MCF 10A (cell line): ENCODE results near the gene KCNJ6. TPM values are rescaled to one million over a fixed set of nuclear protein-coding genes. Genes with fewer than 3 reads are reported as not detected.

Experiments
- BruUV-seq: library from RNA; stranded (reverse); fragments of 400-500 nt; replicated peaks from 2 replicates; lab custom pipeline; 2021; lab: Mats Ljungman, UMichigan
- CTCF ChIA-PET: fragments of 300-600 bp; sonication (Branson Sonifier 250); formaldehyde crosslinking; extraction: SDS; loops from one replicate; lab custom pipeline; 2021; ENCODE audit warnings: antibody characterized with exemption, inconsistent platforms; lab: Yijun Ruan, JAX
- POLR2A ChIA-PET: fragments of 300-600, 350-650 bp; sonication (Branson Sonifier 250); formaldehyde crosslinking; extraction: SDS; loops from one replicate; lab custom pipeline; 2020; ENCODE audit warnings: antibody characterized with exemption, inconsistent platforms; lab: Yijun Ruan, JAX
- DNase-seq: peaks from one replicate; pipeline ENCODE4 v3.0.0-alpha.2; 2018; ENCODE audit not compliant: unreplicated experiment
- H3K27ac Mint-ChIP-seq: one replicate; pipeline ENCODE4 v1.8.0; 2022; ENCODE audit warnings: mild to moderate bottlenecking, low read depth, mixed read lengths; ENCODE audit not compliant: unreplicated experiment
- H3K27me3 Mint-ChIP-seq: one replicate; pipeline ENCODE4 v1.8.0; 2022; ENCODE audit warnings: mixed read lengths; ENCODE audit not compliant: insufficient read depth, unreplicated experiment
- H3K36me3 Mint-ChIP-seq: one replicate; pipeline ENCODE4 v1.8.0; 2022; ENCODE audit warnings: mild to moderate bottlenecking, moderate library complexity, mixed read lengths; ENCODE audit not compliant: insufficient read depth, unreplicated experiment
- H3K4me1 Mint-ChIP-seq: one replicate; pipeline ENCODE4 v1.8.0; 2022; ENCODE audit warnings: mixed read lengths; ENCODE audit not compliant: insufficient read depth, unreplicated experiment
- H3K4me3 Mint-ChIP-seq: one replicate; pipeline ENCODE4 v1.8.0; 2022; ENCODE audit warnings: mild to moderate bottlenecking, moderate library complexity, mixed read lengths; ENCODE audit not compliant: unreplicated experiment
- H3K9me3 Mint-ChIP-seq: one replicate; pipeline ENCODE4 v1.8.0; 2022; ENCODE audit warnings: mixed read lengths; ENCODE audit not compliant: unreplicated experiment
- CTCF ChIP-seq: fragments of 200-600 bp; IDR thresholded peaks from one replicate; pipeline ENCODE4 v1.8.0; 2022; ENCODE audit warnings: antibody characterized with exemption, mild to moderate bottlenecking; ENCODE audit not compliant: unreplicated experiment
- intact Hi-C: fragments of 100-400 bp; cut with micrococcal nuclease; formaldehyde crosslinking; loops from 2 replicates; pipeline ENCODE4 v1.14.1; 2022
- total RNA-seq: library from RNA; stranded (reverse); gene quantifications from 2 replicates; pipeline ENCODE4 v1.2.3, GENCODE V29; 2022

The KCNJ6 gene
- total RNA-seq, 1 experiment from 2014 or later, result 0.28 TPM

GRCh38 chr21:37811711-37812110, 104.5 kb downstream of the KCNJ6 start:
- Mint-ChIP-seq H3K27ac (no peak overlapping the region), H3K4me3 (no peak overlapping the region), H3K9me3 (no peaks in the 10 kb centered on the region), H3K36me3 (no peaks in the 10 kb centered on the region), H3K4me1 (no peaks in the 10 kb centered on the region), H3K27me3 (no peaks in the 10 kb centered on the region)
- CTCF ChIA-PET, result interaction anchor here (0.6 to 1.1 kb wide), 3 partner anchors 31 to 883 kb away, joined by 3 to 4 read pairs (median 3); no protein-coding TSS in a partner anchor
- intact Hi-C loops, result no loop called here
- TF ChIP-seq CTCF, result no peak
- POLR2A ChIA-PET, result no interaction called here
- BruUV-seq, result no TSS peak
- DNase-seq, result peak; percentile 34

DNA sequence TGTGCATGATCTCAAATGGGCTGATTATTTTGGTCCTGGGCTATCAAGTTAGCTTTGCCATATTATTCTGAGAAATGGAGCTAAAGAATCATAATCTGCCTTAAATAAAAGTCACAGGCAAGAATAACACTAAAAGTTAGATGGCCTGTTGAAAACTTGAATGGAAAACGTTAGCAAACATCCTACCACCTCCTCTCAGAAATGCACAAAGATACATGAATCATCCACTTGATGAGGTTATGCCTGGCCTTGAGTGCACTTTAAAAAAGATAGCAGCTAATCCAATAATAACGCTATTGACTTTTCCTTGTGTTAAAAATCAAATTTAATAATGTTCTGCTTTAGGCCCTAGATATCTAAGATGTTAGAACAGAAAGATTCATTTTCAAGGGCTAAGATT, 108.0 kb downstream of the KCNJ6 start:
- BruUV-seq, result no TSS peak
- Mint-ChIP-seq H3K9me3 (peaks cover 8% of the 10 kb centered on the region), H3K27ac (no peak overlapping the region), H3K4me3 (no peak overlapping the region), H3K36me3 (no peaks in the 10 kb centered on the region), H3K4me1 (no peaks in the 10 kb centered on the region), H3K27me3 (no peaks in the 10 kb centered on the region)
- no peak for TF ChIP-seq CTCF
- CTCF ChIA-PET, result no interaction called here
- no peak for DNase-seq
- POLR2A ChIA-PET, result no interaction called here
- intact Hi-C loops, result no loop called here

- ChIA-PET CTCF (interaction anchor here (0.6 to 0.8 kb wide), 2 partner anchors 58 to 141 kb away, joined by 3 read pairs; no protein-coding TSS in a partner anchor), POLR2A (no interaction called here)
- BruUV-seq, result no TSS peak
- TF ChIP-seq CTCF, result no peak
- no peak overlapping the region for H3K27ac Mint-ChIP-seq
- DNase-seq, result no peak
- H3K27me3 Mint-ChIP-seq, result no peaks in the 10 kb centered on the region
- intact Hi-C loops, result no loop called here
- H3K4me1 Mint-ChIP-seq, result no peaks in the 10 kb centered on the region
- H3K9me3 Mint-ChIP-seq, result peaks cover 8% of the 10 kb centered on the region
- no peak overlapping the region for H3K4me3 Mint-ChIP-seq
- no peaks in the 10 kb centered on the region for H3K36me3 Mint-ChIP-seq
Observed at GRCh38 chr21:37805266-37805665, 111.0 kb downstream of the KCNJ6 start.

GRCh38 chr21:37804001-37804400, 112.3 kb downstream of the KCNJ6 start:
- no peak for TF ChIP-seq CTCF

More at GRCh38 chr21:37804001-37804400, 112.3 kb downstream of the KCNJ6 start:
- ChIA-PET CTCF (no interaction called here), POLR2A (no interaction called here)
- no TSS peak for BruUV-seq
- no peaks in the 10 kb centered on the region for H3K27me3 Mint-ChIP-seq
- H3K4me3 Mint-ChIP-seq, result no peak overlapping the region
- DNase-seq, result no peak
- intact Hi-C loops, result no loop called here
- H3K27ac Mint-ChIP-seq, result no peak overlapping the region
- H3K36me3 Mint-ChIP-seq, result no peaks in the 10 kb centered on the region
- no peaks in the 10 kb centered on the region for H3K4me1 Mint-ChIP-seq
- peaks cover 8% of the 10 kb centered on the region for H3K9me3 Mint-ChIP-seq
